ENCODE data around the gene ZBTB7C. TPM values are rescaled to one million over a fixed set of nuclear protein-coding genes. Genes with fewer than 3 reads are reported as not detected.

ZBTB7C gene
- total and polyA plus RNA-seq, 2 of the 8 experiments (the other 6 are each of a cell fraction or from before 2014, with no cell fraction given), result 0.15 to 0.45 TPM

- no peak for TF ChIP-seq SAP30 (IDR thresholded peaks at IDR 0.05; ENCODE audit: insufficient read depth, insufficient replicate concordance, low read length)
- TF ChIP-seq TBP (IDR thresholded peaks at IDR 0.05; ENCODE audit: low read depth, low read length), result no peak
- no peak for TF ChIP-seq SP1 (IDR thresholded peaks at IDR 0.05; ENCODE audit: low read depth, low read length)
- no peak for TF ChIP-seq SP2 (IDR thresholded peaks at IDR 0.05; ENCODE audit: low read length)
- no peak for TF ChIP-seq FOSL1 (IDR thresholded peaks at IDR 0.05; ENCODE audit: insufficient read depth, low read depth, low read length)
- no peak for TF ChIP-seq HDAC2 (IDR thresholded peaks at IDR 0.05; ENCODE audit: borderline replicate concordance in 1 of 2, low read depth in 2 of 2, low read length in 2 of 2)
- TF ChIP-seq SIN3A (conservative IDR thresholded peaks at IDR 0.05 in 1 of 2, IDR thresholded peaks at IDR 0.05 in 1 of 2; ENCODE audit: low read depth in 1 of 2, low read length in 2 of 2), result no peak
- no peak for TF ChIP-seq MAFK (IDR thresholded peaks at IDR 0.05; ENCODE audit: low read depth, low read length)
- no peak for TF ChIP-seq CBX5 (IDR thresholded peaks at IDR 0.05; ENCODE audit: low read depth, low read length)
- TF ChIP-seq SIX5 (IDR thresholded peaks at IDR 0.05; ENCODE audit: low read depth, low read length), result no peak
These were observed 323.2 kb downstream of the ZBTB7C start (continued) for GRCh38 chr18:48085781-48086487.
